DND-41 (cell line): Measurements from ENCODE around the gene P2RX2.

Source experiments
- CTCF ChIP-seq: IDR thresholded peaks from 2 replicates; pipeline ENCODE4 v1.5.1; 2012; ENCODE audit warnings: borderline replicate concordance, low read length, moderate library complexity, mild to moderate bottlenecking; ENCODE audit not compliant: poor library complexity, severe bottlenecking; ENCODE audit errors: extremely low read depth
- EZH2 ChIP-seq: IDR thresholded peaks from 3 replicates; pipeline ENCODE4 v1.6.1; 2012; ENCODE audit warnings: borderline replicate concordance, low read depth, mild to moderate bottlenecking, moderate library complexity, low read length, inconsistent platforms; ENCODE audit not compliant: severe bottlenecking

DNA sequence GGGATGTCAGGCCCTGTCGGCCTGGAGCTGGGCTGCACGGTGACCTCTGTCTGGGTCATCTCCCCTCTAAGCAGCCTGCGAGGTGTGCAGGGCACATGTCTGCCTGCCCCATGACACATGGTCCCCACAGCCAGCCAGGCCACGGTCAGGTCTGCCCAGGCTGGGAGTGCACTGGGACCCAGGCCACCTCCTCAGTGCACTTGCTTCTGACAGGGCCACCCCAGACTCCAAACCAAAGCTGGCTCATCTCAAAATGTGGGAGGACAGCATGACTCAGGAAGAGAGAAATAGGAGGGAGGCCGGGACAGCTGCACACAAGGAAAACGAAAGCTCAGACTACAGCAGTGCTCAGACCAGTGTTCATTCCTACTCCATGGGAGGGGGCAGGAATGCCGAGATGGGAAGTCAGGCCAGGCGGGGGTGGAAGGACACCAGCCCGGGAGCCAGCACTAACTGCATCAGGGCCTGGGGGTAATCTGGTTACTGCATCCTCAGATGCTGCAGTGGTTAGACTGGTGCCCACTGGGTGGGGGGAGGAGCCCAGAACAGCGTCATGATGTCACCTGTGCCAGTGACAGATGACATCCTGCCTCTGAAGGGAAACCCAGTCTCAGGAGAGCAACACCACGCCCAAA, 4.0 kb downstream of the P2RX2 start:
- TF ChIP-seq CTCF, result no peak
- TF ChIP-seq EZH2, result no peak
